Measurements from ENCODE around the gene DPF1. TPM values are rescaled to one million over a fixed set of nuclear protein-coding genes. Genes with fewer than 3 reads are reported as not detected.

DPF1 gene

DNA sequence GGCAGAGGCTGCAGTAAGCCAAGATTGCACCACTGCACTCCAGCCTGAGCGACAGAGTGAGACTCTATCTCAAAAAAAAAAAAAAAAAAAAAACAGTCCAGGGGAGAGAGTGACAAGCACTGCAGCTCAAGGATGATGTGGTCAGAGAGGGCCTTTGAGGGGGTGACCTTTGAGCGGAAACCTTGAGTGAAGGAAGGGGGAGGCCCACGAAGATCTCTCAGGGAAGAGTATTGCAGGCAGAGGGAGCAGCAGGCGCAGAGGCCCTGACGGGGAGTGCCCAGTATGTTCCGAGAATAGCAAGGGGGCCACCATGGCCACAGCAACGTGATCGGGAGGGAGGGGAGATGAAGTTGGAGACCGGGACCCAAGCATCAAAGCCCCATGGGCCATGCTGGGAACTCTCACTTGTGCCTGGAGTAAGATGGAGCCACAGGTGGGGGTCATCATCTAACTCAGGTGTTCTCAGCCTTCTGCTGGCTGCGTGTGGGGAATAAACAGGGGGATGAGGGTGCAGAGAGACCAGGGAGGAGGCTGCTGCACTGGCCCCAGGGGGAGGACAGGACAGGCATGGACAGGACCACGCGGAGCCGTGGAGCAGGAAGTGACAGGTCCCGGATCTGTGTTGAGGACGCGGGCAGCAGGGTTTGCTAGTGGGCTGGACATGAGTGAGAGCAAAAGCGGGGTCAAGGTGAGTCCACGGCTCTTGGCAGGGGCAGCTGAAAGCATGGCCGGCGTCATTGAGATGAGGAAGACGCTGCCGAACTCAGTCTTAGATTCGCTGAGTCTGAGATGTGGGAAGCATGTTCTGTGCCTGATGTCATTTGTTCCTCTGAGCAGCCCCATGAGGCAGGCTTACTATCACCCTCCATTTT lies 60.4 kb downstream of the DPF1 start:
- no peak overlapping the region for H3K4me2 ChIP-seq (ENCODE audit: insufficient read depth, low read length, poor library complexity, severe bottlenecking)
- DNase-seq (ENCODE audit: low spot score), result no peak
- H3K79me1 ChIP-seq (ENCODE audit: low read depth, low read length), result peaks cover 2% of the 10 kb centered on the region
- H3K27ac ChIP-seq (replicated peaks; ENCODE audit: low read length), result no peak overlapping the region
- no peak overlapping the region for H3K18ac ChIP-seq (ENCODE audit: low read length)
- no peak overlapping the region for H3K4me3 ChIP-seq (ENCODE audit: low read length in 2 of 2)
- H3K4me1 ChIP-seq (ENCODE audit: control insufficient read depth in 2 of 2, insufficient read depth in 1 of 2, low read depth in 1 of 2, low read length in 2 of 2), result no peaks in the 10 kb centered on the region
- H2BK120ac ChIP-seq (ENCODE audit: low read depth, low read length), result no peak overlapping the region
- H4K8ac ChIP-seq (ENCODE audit: low read depth, low read length), result no peak overlapping the region
- H3K9me3 ChIP-seq (replicated peaks in 1 of 2; ENCODE audit: control insufficient read depth in 2 of 2, insufficient read depth in 1 of 2, low read depth in 1 of 2, low read length in 2 of 2), result peaks cover 11 to 16% of the 10 kb centered on the region in 2 donors
- H4K91ac ChIP-seq (ENCODE audit: low read depth, low read length, poor library complexity), result no peak overlapping the region
- no peak overlapping the region for H2AK5ac ChIP-seq (ENCODE audit: low read depth, low read length)
- no peaks in the 10 kb centered on the region for H3K27me3 ChIP-seq (ENCODE audit: control insufficient read depth in 3 of 3, insufficient read depth in 3 of 3, low read depth in 1 of 3, low read length in 3 of 3)
- H3K23ac ChIP-seq (ENCODE audit: low read depth, low read length, poor library complexity), result no peak overlapping the region
- no CpG with 5 or more reads among the region's 23 CpGs for WGBS, 2 donors (ENCODE audit: extremely low coverage in 2 of 2, insufficient read length in 2 of 2, insufficient replicate concordance in 1 of 2)
- no peak overlapping the region for H2AFZ ChIP-seq (ENCODE audit: low read length)
- no peak overlapping the region for H3K14ac ChIP-seq (ENCODE audit: low read length)
- no peak overlapping the region for H2BK15ac ChIP-seq (ENCODE audit: low read length)
- no peak overlapping the region for H2BK5ac ChIP-seq (ENCODE audit: low read length)
- peaks cover 34 to 69% of the 10 kb centered on the region in 2 donors for H3K36me3 ChIP-seq (replicated peaks in 1 of 2; ENCODE audit: control insufficient read depth in 2 of 2, insufficient read depth in 2 of 2, low read length in 2 of 2)
- H3K9ac ChIP-seq (ENCODE audit: low read depth, low read length, poor library complexity), result no peak overlapping the region
- no peak overlapping the region for H3K4ac ChIP-seq (ENCODE audit: low read length)
- H2BK12ac ChIP-seq (ENCODE audit: low read length), result no peak overlapping the region

- H2AFZ ChIP-seq (ENCODE audit: low read length), result no peak overlapping the region
- H4K91ac ChIP-seq (ENCODE audit: low read depth, low read length, poor library complexity), result no peak overlapping the region
These were observed 61.4 kb downstream of the DPF1 start for GRCh38 chr19:38162632-38163031.

GRCh38 chr19:38162094-38162493 lies 61.9 kb downstream of the DPF1 start:
- Histone ChIP-seq H3K27me3 (ENCODE audit: control insufficient read depth in 3 of 3, insufficient read depth in 3 of 3, low read depth in 1 of 3, low read length in 3 of 3) (no peaks in the 10 kb centered on the region), H3K23ac (ENCODE audit: low read depth, low read length, poor library complexity) (no peak overlapping the region), H3K4ac (ENCODE audit: low read length) (no peak overlapping the region), H3K36me3 (replicated peaks in 1 of 2; ENCODE audit: control insufficient read depth in 2 of 2, insufficient read depth in 2 of 2, low read length in 2 of 2) (peaks cover 34 to 58% of the 10 kb centered on the region in 2 donors), H2BK5ac (ENCODE audit: low read length) (no peak overlapping the region), H2BK120ac (ENCODE audit: low read depth, low read length) (no peak overlapping the region), H3K4me1 (ENCODE audit: control insufficient read depth in 2 of 2, insufficient read depth in 1 of 2, low read depth in 1 of 2, low read length in 2 of 2) (no peaks in the 10 kb centered on the region), H3K9me3 (replicated peaks in 1 of 2; ENCODE audit: control insufficient read depth in 2 of 2, insufficient read depth in 1 of 2, low read depth in 1 of 2, low read length in 2 of 2) (peaks cover 11 to 16% of the 10 kb centered on the region in 2 donors), H4K8ac (ENCODE audit: low read depth, low read length) (no peak overlapping the region), H2BK15ac (ENCODE audit: low read length) (no peak overlapping the region), H3K14ac (ENCODE audit: low read length) (no peak overlapping the region), H2BK12ac (ENCODE audit: low read length) (no peak overlapping the region), H2AFZ (ENCODE audit: low read length) (no peak overlapping the region), H3K27ac (replicated peaks; ENCODE audit: low read length) (no peak overlapping the region), H4K91ac (ENCODE audit: low read depth, low read length, poor library complexity) (no peak overlapping the region), H3K79me1 (ENCODE audit: low read depth, low read length) (peaks cover 2% of the 10 kb centered on the region), H3K4me2 (ENCODE audit: insufficient read depth, low read length, poor library complexity, severe bottlenecking) (no peak overlapping the region), H3K4me3 (ENCODE audit: low read length in 2 of 2) (no peak overlapping the region), H3K9ac (ENCODE audit: low read depth, low read length, poor library complexity) (no peak overlapping the region), H3K18ac (ENCODE audit: low read length) (no peak overlapping the region), H2AK5ac (ENCODE audit: low read depth, low read length) (no peak overlapping the region)
- DNase-seq (ENCODE audit: low spot score), result no peak
- WGBS, 2 donors (ENCODE audit: extremely low coverage in 2 of 2, insufficient read length in 2 of 2, insufficient replicate concordance in 1 of 2), result no CpG with 5 or more reads among the region's 5 CpGs

More at GRCh38 chr19:38162632-38163031, 61.4 kb downstream of the DPF1 start:
- H3K9ac ChIP-seq (ENCODE audit: low read depth, low read length, poor library complexity), result no peak overlapping the region
- peaks cover 34 to 64% of the 10 kb centered on the region in 2 donors for H3K36me3 ChIP-seq (replicated peaks in 1 of 2; ENCODE audit: control insufficient read depth in 2 of 2, insufficient read depth in 2 of 2, low read length in 2 of 2)
- no peak overlapping the region for H2AK5ac ChIP-seq (ENCODE audit: low read depth, low read length)
- H2BK120ac ChIP-seq (ENCODE audit: low read depth, low read length), result no peak overlapping the region
- H3K27me3 ChIP-seq (ENCODE audit: control insufficient read depth in 3 of 3, insufficient read depth in 3 of 3, low read depth in 1 of 3, low read length in 3 of 3), result no peaks in the 10 kb centered on the region
- H4K8ac ChIP-seq (ENCODE audit: low read depth, low read length), result no peak overlapping the region
- H2BK12ac ChIP-seq (ENCODE audit: low read length), result no peak overlapping the region
- no peak overlapping the region for H3K4me3 ChIP-seq (ENCODE audit: low read length in 2 of 2)
- H2BK5ac ChIP-seq (ENCODE audit: low read length), result no peak overlapping the region
- no peak overlapping the region for H3K4me2 ChIP-seq (ENCODE audit: insufficient read depth, low read length, poor library complexity, severe bottlenecking)
- no peak for DNase-seq (ENCODE audit: low spot score)
- no CpG with 5 or more reads among the region's 7 CpGs for WGBS, 2 donors (ENCODE audit: extremely low coverage in 2 of 2, insufficient read length in 2 of 2, insufficient replicate concordance in 1 of 2)
- no peak overlapping the region for H3K23ac ChIP-seq (ENCODE audit: low read depth, low read length, poor library complexity)
- H2BK15ac ChIP-seq (ENCODE audit: low read length), result no peak overlapping the region
- peaks cover 2% of the 10 kb centered on the region for H3K79me1 ChIP-seq (ENCODE audit: low read depth, low read length)
- H3K27ac ChIP-seq (replicated peaks; ENCODE audit: low read length), result no peak overlapping the region
- H3K9me3 ChIP-seq (replicated peaks in 1 of 2; ENCODE audit: control insufficient read depth in 2 of 2, insufficient read depth in 1 of 2, low read depth in 1 of 2, low read length in 2 of 2), result peaks cover 11 to 16% of the 10 kb centered on the region in 2 donors
- H3K18ac ChIP-seq (ENCODE audit: low read length), result no peak overlapping the region
- H3K4ac ChIP-seq (ENCODE audit: low read length), result no peak overlapping the region
- H3K14ac ChIP-seq (ENCODE audit: low read length), result no peak overlapping the region
- H3K4me1 ChIP-seq (ENCODE audit: control insufficient read depth in 2 of 2, insufficient read depth in 1 of 2, low read depth in 1 of 2, low read length in 2 of 2), result no peaks in the 10 kb centered on the region

Small RNA genes within 50 kb of the gene (small RNA-seq; reads per million reads assigned to genes)
- gene RN7SL663P (ENCODE audit: insufficient read depth), result not detected
